ENCODE data around the gene MEST.
A peak's percentile ranks its signal among the peaks of the same experiment; 100 is the strongest.
"Not testable (repeated sequence)": the region's sequence is repeated elsewhere in the genome, so short reads cannot be mapped to it uniquely, and the experiment has no call there.

Gene MEST

GRCh38 chr7:130491841-130492522 is at the start of gene MEST:
TSS of gene MEST (plus strand) at chr7:130492085. CDS start at chr7:130492314, 229 bp downstream.
- peak in 1 of 2 donors; percentile 24 for DNase-seq

GRCh38 chr7:130442601-130443000 is 49.3 kb upstream of the MEST start:
- DNase-seq, result no peak

GRCh38 chr7:130444234-130444633 is 47.7 kb upstream of the MEST start:
- no peak for DNase-seq

GRCh38 chr7:130444751-130445407 is 47.0 kb upstream of the MEST start:
- no peak for DNase-seq

GRCh38 chr7:130446259-130446658 is 45.6 kb upstream of the MEST start:
- DNase-seq, result no peak

GRCh38 chr7:130451344-130451743 is 40.5 kb upstream of the MEST start:
- DNase-seq, result not testable (repeated sequence)

GRCh38 chr7:130452951-130453350 is 38.9 kb upstream of the MEST start:
- DNase-seq, result no peak

GRCh38 chr7:130454959-130455358 is 36.9 kb upstream of the MEST start:
- DNase-seq, result no peak

GRCh38 chr7:130458257-130458656 is 33.6 kb upstream of the MEST start:
- no peak for DNase-seq

GRCh38 chr7:130461272-130461671 is 30.6 kb upstream of the MEST start:
- no peak for DNase-seq

GRCh38 chr7:130463553-130464434 is 28.1 kb upstream of the MEST start:
- DNase-seq, result no peak

GRCh38 chr7:130468612-130469011 is 23.3 kb upstream of the MEST start:
- DNase-seq, result no peak

- DNase-seq, result no peak
Measured at GRCh38 chr7:130471974-130472373, 19.9 kb upstream of the MEST start.

GRCh38 chr7:130473289-130473688 is 18.6 kb upstream of the MEST start:
- DNase-seq, result no peak

- no peak for DNase-seq
Measured at GRCh38 chr7:130473876-130474275, 18.0 kb upstream of the MEST start.

- no peak for DNase-seq
Measured at GRCh38 chr7:130475776-130476175, 16.1 kb upstream of the MEST start.

GRCh38 chr7:130476297-130477150 is 15.4 kb upstream of the MEST start:
- no peak for DNase-seq

- DNase-seq, result no peak
Measured at GRCh38 chr7:130478991-130479390, 12.9 kb upstream of the MEST start.

GRCh38 chr7:130479716-130480400 is 12.0 kb upstream of the MEST start:
- no peak for DNase-seq

- DNase-seq, result no peak
Measured at GRCh38 chr7:130481898-130482297, 10.0 kb upstream of the MEST start.

GRCh38 chr7:130483031-130483430 is 8.9 kb upstream of the MEST start:
- DNase-seq, result no peak

- DNase-seq, result no peak
Measured at GRCh38 chr7:130485734-130486113, 6.2 kb upstream of the MEST start.

Data from stimulated activated CD4-positive, alpha-beta T cell treated with anti-CD3 and anti-CD28 coated beads, Interleukin-2, amount 100 ng/mL, for 24 hours (primary cell).